H1 (cell line): ENCODE measurements around the gene NR0B2. TPM values are rescaled to one million over a fixed set of nuclear protein-coding genes. Genes with fewer than 3 reads are reported as not detected.

Experiments
- CTCF ChIA-PET: fragments of 300-600 bp; sonication (Branson Sonifier 250); formaldehyde crosslinking; loops from one replicate; lab custom pipeline; 2021; ENCODE audit not compliant: partially characterized antibody; lab: Charles Lee
- POLR2A ChIA-PET: fragments of 300-600 bp; sonication (Branson Sonifier 250); formaldehyde crosslinking; loops from one replicate; lab custom pipeline; 2021; ENCODE audit warnings: inconsistent platforms; ENCODE audit not compliant: partially characterized antibody; lab: Charles Lee
- DNase-seq, 2 experiments: peaks; one replicate each; pipeline versions ENCODE4 v3.0.0 to v3.0.0-alpha.2; 2010 to 2022; ENCODE audit warnings: low spot score in 2 of 2, low read depth in 1 of 2, mixed read lengths in 1 of 2
- FAIRE-seq: peaks from 2 replicates; lab custom pipeline; 2011; peaks lifted over from hg19 to GRCh38; lab: Jason Lieb, UNC
- H2AFZ ChIP-seq: 2 replicates; pipeline ENCODE4 v1.8.1; 2012; ENCODE audit warnings: low read length, inconsistent platforms
- H2AK5ac ChIP-seq: 2 replicates; pipeline ENCODE4 v1.6.1; 2013; ENCODE audit warnings: low read depth, low read length
- H2BK120ac ChIP-seq: replicated peaks from 2 replicates; pipeline ENCODE3; 2013; ENCODE audit warnings: low read depth, low read length, inconsistent platforms
- H2BK12ac ChIP-seq: 2 replicates; pipeline ENCODE4 v1.6.1; 2013; ENCODE audit warnings: low read depth, low read length
- H2BK15ac ChIP-seq: 2 replicates; pipeline ENCODE4 v1.6.1; 2013; ENCODE audit warnings: low read length
- H2BK20ac ChIP-seq: 2 replicates; pipeline ENCODE4 v1.6.1; 2013; ENCODE audit warnings: low read length
- H2BK5ac ChIP-seq: 2 replicates; pipeline ENCODE4 v1.6.1; 2013; ENCODE audit warnings: low read depth, low read length
- H3K14ac ChIP-seq: 2 replicates; pipeline ENCODE4 v1.6.1; 2013; ENCODE audit warnings: inconsistent platforms; ENCODE audit not compliant: insufficient read length
- H3K18ac ChIP-seq: 2 replicates; pipeline ENCODE4 v1.6.1; 2013; ENCODE audit warnings: low read length; ENCODE audit errors: extremely low read depth
- H3K23ac ChIP-seq: 2 replicates; pipeline ENCODE4 v1.6.1; 2013; ENCODE audit warnings: inconsistent platforms; ENCODE audit not compliant: insufficient read length
- H3K23me2 ChIP-seq: 2 replicates; pipeline ENCODE4 v1.6.1; 2013; ENCODE audit warnings: low read depth, low read length
- H3K27ac ChIP-seq: 2 replicates; pipeline ENCODE4 v1.6.1; 2011; ENCODE audit warnings: low read depth, low read length, inconsistent platforms
- H3K27me3 ChIP-seq, 4 experiments: replicated peaks in 1 of 4; 1 replicate in 1 of 4; 2 replicates in 3 of 4; pipeline versions ENCODE4 v1.6.1 to v1.8.1; 2011 to 2013; ENCODE audit warnings: low read length in 3 of 4, mild to moderate bottlenecking in 3 of 4, inconsistent platforms in 2 of 4, mixed read lengths in 2 of 4, moderate library complexity in 1 of 4; ENCODE audit not compliant: control insufficient read depth in 3 of 4, insufficient read depth in 3 of 4; ENCODE audit errors: extremely low read depth in 1 of 4
- H3K36me3 ChIP-seq, 4 experiments: 2 replicates each; pipeline versions ENCODE4 v1.6.1 to v1.8.1; 2011 to 2013; ENCODE audit warnings: mild to moderate bottlenecking in 4 of 4, low read length in 3 of 4, moderate library complexity in 2 of 4, control low read depth in 1 of 4, inconsistent platforms in 1 of 4; ENCODE audit not compliant: insufficient read depth in 4 of 4, control insufficient read depth in 2 of 4
- H3K4ac ChIP-seq: replicated peaks from 2 replicates; pipeline ENCODE3; 2013; ENCODE audit warnings: low read length, low read depth, mixed read lengths, inconsistent platforms; ENCODE audit not compliant: insufficient read length
- H3K4me1 ChIP-seq, 4 experiments: replicated peaks in 1 of 4; 1 replicate in 1 of 4; 2 replicates in 3 of 4; pipeline versions ENCODE4 v1.6.1 to v1.8.1; 2011 to 2013; ENCODE audit warnings: low read length in 3 of 4, inconsistent platforms in 2 of 4, mixed read lengths in 1 of 4; ENCODE audit not compliant: insufficient read depth in 4 of 4, control insufficient read depth in 3 of 4
- H3K4me2 ChIP-seq, 2 experiments: 2 replicates each; pipeline versions ENCODE4 v1.6.1 to v1.8.1; 2011 to 2013; ENCODE audit warnings: low read depth in 2 of 2, low read length in 2 of 2, control low read depth in 1 of 2, inconsistent platforms in 1 of 2, mild to moderate bottlenecking in 1 of 2; ENCODE audit not compliant: insufficient read depth in 1 of 2
- H3K4me3 ChIP-seq, 4 experiments: fragments of 200-600, 300-600 bp in 1 of 4; sonication (generic), shearing (Covaris generic), sonication (Bioruptor Twin) in 1 of 4; 2 replicates each; pipeline versions ENCODE4 v1.5.1 to v1.8.1; 2011 to 2016; ENCODE audit warnings: low read length in 4 of 4, low read depth in 3 of 4, control low read depth in 2 of 4, inconsistent platforms in 2 of 4, mild to moderate bottlenecking in 2 of 4, mixed read lengths in 1 of 4, moderate library complexity in 1 of 4; ENCODE audit not compliant: insufficient read depth in 2 of 4; ENCODE audit errors: extremely low read depth in 1 of 4
- H3K56ac ChIP-seq: replicated peaks from 2 replicates; pipeline ENCODE3; 2013; ENCODE audit warnings: low read depth, mild to moderate bottlenecking, mixed read lengths, low read length, inconsistent platforms; ENCODE audit not compliant: insufficient read length
- H3K79me1 ChIP-seq: 2 replicates; pipeline ENCODE4 v1.6.1; 2013; ENCODE audit warnings: low read depth, low read length, control low read depth
- H3K79me2 ChIP-seq, 2 experiments: 2 replicates each; pipeline versions ENCODE4 v1.6.1 to v1.8.1; 2012 to 2013; ENCODE audit warnings: low read length in 2 of 2, mild to moderate bottlenecking in 2 of 2, inconsistent platforms in 1 of 2; ENCODE audit not compliant: insufficient read depth in 2 of 2, control insufficient read depth in 1 of 2
- H3K9ac ChIP-seq, 4 experiments: replicated peaks in 1 of 4; 1 replicate in 1 of 4; 2 replicates in 3 of 4; pipeline versions ENCODE4 v1.6.1 to v1.8.1; 2011 to 2013; ENCODE audit warnings: low read depth in 3 of 4, low read length in 3 of 4, control low read depth in 2 of 4, mild to moderate bottlenecking in 2 of 4, moderate library complexity in 2 of 4, inconsistent platforms in 1 of 4; ENCODE audit errors: extremely low read depth in 1 of 4
- H3K9me3 ChIP-seq, 2 experiments: 2 replicates each; pipeline versions ENCODE4 v1.6.1 to v1.8.1; 2012 to 2013; ENCODE audit warnings: mild to moderate bottlenecking in 2 of 2, moderate library complexity in 2 of 2, control low read depth in 1 of 2, inconsistent platforms in 1 of 2, low read depth in 1 of 2, low read length in 1 of 2, mixed read lengths in 1 of 2; ENCODE audit not compliant: insufficient read depth in 2 of 2
- H4K20me1 ChIP-seq, 2 experiments: replicated peaks in 1 of 2; 2 replicates each; pipeline versions ENCODE3 to v1.8.1; 2011 to 2013; ENCODE audit warnings: inconsistent platforms in 2 of 2, low read length in 2 of 2, mild to moderate bottlenecking in 1 of 2; ENCODE audit not compliant: insufficient read depth in 2 of 2, control insufficient read depth in 1 of 2
- H4K5ac ChIP-seq: 2 replicates; pipeline ENCODE4 v1.6.1; 2013; ENCODE audit warnings: low read length, low read depth, mixed read lengths, inconsistent platforms; ENCODE audit not compliant: insufficient read length
- H4K8ac ChIP-seq: 2 replicates; pipeline ENCODE4 v1.8.0; 2013; ENCODE audit warnings: mild to moderate bottlenecking, moderate library complexity, low read length, inconsistent platforms; ENCODE audit not compliant: insufficient read depth; ENCODE audit errors: extremely low read depth
- H4K91ac ChIP-seq: replicated peaks from 2 replicates; pipeline ENCODE3; 2013; ENCODE audit warnings: low read length, mixed read lengths, inconsistent platforms; ENCODE audit not compliant: insufficient read length
- CREB1 ChIP-seq: IDR thresholded peaks from 2 replicates; pipeline ENCODE4 v1.6.1; 2012; ENCODE audit warnings: inconsistent platforms
- CTBP2 ChIP-seq: IDR thresholded peaks from 2 replicates; pipeline ENCODE4 v1.7.0; 2011; ENCODE audit warnings: borderline replicate concordance, mild to moderate bottlenecking, moderate library complexity, mixed read lengths, low read length; ENCODE audit not compliant: insufficient read depth, insufficient read length
- KDM4A ChIP-seq: IDR thresholded peaks from one replicate; pipeline ENCODE4 v1.7.1; 2012; ENCODE audit warnings: low read depth, mild to moderate bottlenecking, moderate library complexity, low read length, inconsistent platforms; ENCODE audit not compliant: severe bottlenecking
- NRF1 ChIP-seq: IDR thresholded peaks from 2 replicates; pipeline ENCODE4 v1.6.1; 2011; ENCODE audit warnings: mild to moderate bottlenecking, low read depth, low read length, improper control_type of control experiment
- SIRT6 ChIP-seq: IDR thresholded peaks from one replicate; pipeline ENCODE4 v1.7.1; 2012; ENCODE audit warnings: low read length, inconsistent platforms
- SIX5 ChIP-seq: IDR thresholded peaks from 2 replicates; pipeline ENCODE4 v1.6.1; 2011; ENCODE audit warnings: mild to moderate bottlenecking, low read depth, low read length
- SP1 ChIP-seq: IDR thresholded peaks from 2 replicates; pipeline ENCODE4 v1.6.1; 2011; ENCODE audit warnings: low read depth, low read length
- TAF1 ChIP-seq: IDR thresholded peaks from 2 replicates; pipeline ENCODE4 v1.6.1; 2011; ENCODE audit warnings: mild to moderate bottlenecking, low read depth, low read length
- WGBS, 2 experiments: shearing (Covaris generic) in 1 of 2; methylation state at CpG; one replicate each; pipeline versions ENCODE4 v1.1.6 to v1.1.7; 2013 to 2015; ENCODE audit warnings: low lambda C conversion rate in 2 of 2, mixed read lengths in 2 of 2, inconsistent platforms in 1 of 2, low coverage in 1 of 2, missing lambda C conversion rate in 1 of 2; ENCODE audit not compliant: insufficient replicate concordance in 2 of 2, insufficient coverage in 1 of 2, insufficient read length in 1 of 2; ENCODE audit errors: extremely low coverage in 1 of 2, missing lambda C conversion rate in 1 of 2; 5-methylcytosine and 5-hydroxymethylcytosine counted together
- polyA plus RNA-seq, 7 experiments: library from polyadenylated mRNA; depleted of rRNA in 3 of 7; stranded (reverse) in 5 of 7; unstranded in 2 of 7; fragments of >200 nt in 5 of 7; fragments of 200-250 nt in 2 of 7; gene quantifications; 1 replicate in 5 of 7; 2 replicates in 1 of 7; 4 replicates in 1 of 7; pipeline versions ENCODE4 v1.2.1 to v1.2.3, GENCODE V29; 2011 to 2013; ENCODE audit warnings: missing spikeins in 2 of 7, mixed read lengths in 2 of 7
- total RNA-seq: library from RNA; stranded (reverse); fragmentation: NEBNext Ultra II Directional; extraction: Animal tissue kit (Norgen Biotek cat#: 25700); gene quantifications from 2 replicates; pipeline ENCODE4 v1.2.1, GENCODE V29; 2021

Gene NR0B2
- total and polyA plus RNA-seq, 2 of the 8 experiments (the other 6 are each of a cell fraction or from before 2014, with no cell fraction given): not detected

- no peak overlapping the region for H2AK5ac ChIP-seq
- no peak overlapping the region for H2BK120ac ChIP-seq
- H2BK20ac ChIP-seq: no peak overlapping the region
- POLR2A ChIA-PET: interaction anchor here (0.6 to 2.4 kb wide), 4 partner anchors 19 to 58 kb away, joined by 3 to 8 read pairs (median 4); partner anchors contain the start of genes GPATCH3, GPN2 and NUDC
- H3K4ac ChIP-seq: no peak overlapping the region
- H2AFZ ChIP-seq: no peak overlapping the region
- H3K4me1 ChIP-seq: peaks cover 0 to 27% (median 21%) of the 10 kb centered on the region in 4 experiments; a peak in 5 of 7 replicates
- H3K14ac ChIP-seq: no peak overlapping the region
- H3K56ac ChIP-seq: no peak overlapping the region
- H3K9ac ChIP-seq: no peak overlapping the region
- H4K20me1 ChIP-seq: no peaks in the 10 kb centered on the region
- DNase-seq (no peak), FAIRE-seq (no peak)
- H3K27ac ChIP-seq: no peak overlapping the region
- WGBS, 2 experiments: 89% methylated on average over 16 of the region's 20 CpGs; no CpG with 5 or more reads in 1 of the 2 experiments
- no peak overlapping the region for H4K8ac ChIP-seq
- H2BK15ac ChIP-seq: no peak overlapping the region
- H3K4me2 ChIP-seq: peak overlapping the region; percentile 60 to 91; a peak in 2 of 4 replicates
- peaks cover 4 to 13% (median 12%) of the 10 kb centered on the region in 4 experiments; a peak in 5 of 7 replicates for H3K27me3 ChIP-seq
- no peaks in the 10 kb centered on the region for H3K79me2 ChIP-seq
- H3K23me2 ChIP-seq: peaks cover 9% of the 10 kb centered on the region
- H3K4me3 ChIP-seq: no peak overlapping the region
- TF ChIP-seq SIX5 (no peak), TAF1 (no peak), SP1 (no peak), KDM4A (no peak), SIRT6 (no peak), CREB1 (no peak), NRF1 (no peak), CTBP2 (no peak)
- no peak overlapping the region; the same call in 1 of the 2 replicates for H3K18ac ChIP-seq
- no peak overlapping the region for H2BK5ac ChIP-seq
- no peaks in the 10 kb centered on the region for H3K36me3 ChIP-seq
- H3K23ac ChIP-seq: no peak overlapping the region
- no peaks in the 10 kb centered on the region for H3K79me1 ChIP-seq
- CTCF ChIA-PET: interaction anchor here (1.2 to 22.8 kb wide), 4 partner anchors 9 to 30 kb away, joined by 5 to 547 read pairs (median 66); partner anchors contain the start of gene GPN2
- no peak overlapping the region; the same call in 1 of the 2 replicates for H2BK12ac ChIP-seq
- H4K5ac ChIP-seq: no peak overlapping the region
- H3K9me3 ChIP-seq: no peaks in the 10 kb centered on the region
- H4K91ac ChIP-seq: no peak overlapping the region
Observed at GRCh38 chr1:26863685-26864077, 50.1 kb downstream of the NR0B2 start.
